ENCODE results near the gene HELZ. TPM values are rescaled to one million over a fixed set of nuclear protein-coding genes. Genes with fewer than 3 reads are reported as not detected.

HELZ gene
- total RNA-seq, 1 donor from 2014 or later: 47.4 TPM

DNA sequence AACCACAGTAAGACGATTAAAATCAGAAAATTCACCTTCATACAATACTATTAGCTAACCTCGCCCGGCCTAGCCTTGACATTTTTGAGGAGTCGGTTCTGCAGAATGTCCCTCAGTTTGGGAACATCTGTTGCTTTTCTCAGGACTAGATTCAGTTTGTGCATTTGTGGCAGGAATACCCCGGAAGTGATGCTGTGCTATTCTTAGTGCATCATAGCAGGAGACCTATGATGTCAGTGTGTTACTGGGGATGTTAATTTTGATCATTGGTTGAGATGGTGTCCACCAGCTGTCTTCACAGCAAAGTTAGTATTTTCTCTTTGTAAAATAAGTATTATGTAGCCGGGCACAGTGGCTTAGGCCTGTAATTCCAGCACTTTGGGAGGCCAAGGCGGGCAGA lies 21.5 kb upstream of the HELZ start:
- Mint-ChIP-seq H3K27me3 (ENCODE audit: unreplicated experiment) (no peaks in the 10 kb centered on the region), H3K9me3 (ENCODE audit: unreplicated experiment) (no peaks in the 10 kb centered on the region), H3K4me1 (ENCODE audit: low read depth, unreplicated experiment) (no peaks in the 10 kb centered on the region), H3K4me3 (ENCODE audit: unreplicated experiment) (no peak overlapping the region), H3K27ac (ENCODE audit: unreplicated experiment) (no peak overlapping the region), H3K36me3 (ENCODE audit: unreplicated experiment) (no peaks in the 10 kb centered on the region)
- TF ChIP-seq, protein P1, sequence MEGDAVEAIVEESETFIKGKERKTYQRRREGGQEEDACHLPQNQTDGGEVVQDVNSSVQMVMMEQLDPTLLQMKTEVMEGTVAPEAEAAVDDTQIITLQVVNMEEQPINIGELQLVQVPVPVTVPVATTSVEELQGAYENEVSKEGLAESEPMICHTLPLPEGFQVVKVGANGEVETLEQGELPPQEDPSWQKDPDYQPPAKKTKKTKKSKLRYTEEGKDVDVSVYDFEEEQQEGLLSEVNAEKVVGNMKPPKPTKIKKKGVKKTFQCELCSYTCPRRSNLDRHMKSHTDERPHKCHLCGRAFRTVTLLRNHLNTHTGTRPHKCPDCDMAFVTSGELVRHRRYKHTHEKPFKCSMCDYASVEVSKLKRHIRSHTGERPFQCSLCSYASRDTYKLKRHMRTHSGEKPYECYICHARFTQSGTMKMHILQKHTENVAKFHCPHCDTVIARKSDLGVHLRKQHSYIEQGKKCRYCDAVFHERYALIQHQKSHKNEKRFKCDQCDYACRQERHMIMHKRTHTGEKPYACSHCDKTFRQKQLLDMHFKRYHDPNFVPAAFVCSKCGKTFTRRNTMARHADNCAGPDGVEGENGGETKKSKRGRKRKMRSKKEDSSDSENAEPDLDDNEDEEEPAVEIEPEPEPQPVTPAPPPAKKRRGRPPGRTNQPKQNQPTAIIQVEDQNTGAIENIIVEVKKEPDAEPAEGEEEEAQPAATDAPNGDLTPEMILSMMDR (IDR thresholded peaks at IDR 0.05; ENCODE audit: partially characterized antibody, unreplicated experiment): no peak
- no peak for DNase-seq

DNA sequence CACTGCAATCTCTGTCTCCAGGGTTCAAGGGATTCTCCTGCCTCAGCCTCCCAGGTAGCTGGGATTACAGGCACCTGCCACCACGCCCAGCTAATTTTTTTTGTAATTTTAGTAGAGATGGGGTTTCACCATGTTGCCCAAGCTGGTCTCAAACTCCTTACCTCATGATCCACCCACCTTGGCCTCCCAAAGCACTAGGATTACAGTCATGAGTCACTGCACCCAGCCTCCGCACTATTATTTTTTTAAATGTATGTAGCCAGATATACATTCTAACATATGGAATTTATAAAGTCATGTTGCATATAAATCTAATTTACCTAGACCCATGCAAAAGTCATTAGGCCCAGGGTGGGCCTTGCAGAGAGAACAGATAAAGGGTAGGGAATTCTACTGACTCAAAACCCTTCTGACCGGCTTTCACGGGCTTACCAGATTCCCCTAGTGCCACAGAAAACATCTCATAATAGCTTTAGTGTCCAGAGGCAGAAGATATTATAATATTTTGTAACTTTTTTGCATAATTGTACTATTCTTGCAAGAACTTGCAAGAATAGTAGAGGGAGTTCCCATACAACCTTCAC lies 20.5 kb upstream of the HELZ start:
- no peak overlapping the region for H3K27ac Mint-ChIP-seq (ENCODE audit: unreplicated experiment)
- no peaks in the 10 kb centered on the region for H3K9me3 Mint-ChIP-seq (ENCODE audit: unreplicated experiment)
- no peaks in the 10 kb centered on the region for H3K36me3 Mint-ChIP-seq (ENCODE audit: unreplicated experiment)
- no peaks in the 10 kb centered on the region for H3K4me1 Mint-ChIP-seq (ENCODE audit: low read depth, unreplicated experiment)
- no peak overlapping the region for H3K4me3 Mint-ChIP-seq (ENCODE audit: unreplicated experiment)
- H3K27me3 Mint-ChIP-seq (ENCODE audit: unreplicated experiment): no peaks in the 10 kb centered on the region
- DNase-seq: no peak
- TF ChIP-seq, protein P1 (IDR thresholded peaks at IDR 0.05; ENCODE audit: partially characterized antibody, unreplicated experiment): no peak

DNA sequence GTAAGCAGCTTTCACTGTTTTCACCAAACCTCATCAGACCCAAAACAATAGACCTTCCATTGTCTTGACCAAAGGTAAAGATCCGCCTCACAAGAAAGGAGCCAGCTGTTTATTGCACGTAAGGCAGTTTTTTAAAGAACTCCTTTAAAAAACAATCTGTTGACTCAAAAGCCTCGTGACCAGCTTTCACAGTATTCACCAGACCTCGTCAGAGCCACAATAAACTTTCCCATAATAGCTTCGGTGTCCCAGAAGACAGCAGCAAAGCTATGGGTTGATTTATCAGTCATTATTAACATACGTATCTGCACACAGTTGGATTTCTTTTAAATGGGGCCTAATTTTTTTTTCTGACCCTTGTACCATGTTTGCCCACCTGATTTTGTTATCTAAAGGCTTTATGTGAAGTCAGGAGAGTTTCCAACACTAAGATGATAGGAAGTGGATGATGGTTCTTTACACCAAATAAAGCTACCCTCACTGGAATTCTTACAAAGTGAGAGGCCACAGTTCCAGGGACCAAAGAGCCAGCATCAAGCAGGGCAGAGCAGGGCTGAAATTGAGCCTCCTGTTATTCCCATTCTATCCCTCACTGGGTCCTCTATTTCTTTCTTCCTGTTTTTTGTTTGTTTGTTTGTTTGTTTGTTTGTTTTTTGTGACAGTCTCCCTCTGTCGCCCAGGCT lies 17.6 kb upstream of the HELZ start:
- H3K9me3 Mint-ChIP-seq (ENCODE audit: unreplicated experiment): no peaks in the 10 kb centered on the region
- H3K27ac Mint-ChIP-seq (ENCODE audit: unreplicated experiment): no peak overlapping the region
- no peak for DNase-seq
- no peaks in the 10 kb centered on the region for H3K27me3 Mint-ChIP-seq (ENCODE audit: unreplicated experiment)
- no peak overlapping the region for H3K4me3 Mint-ChIP-seq (ENCODE audit: unreplicated experiment)
- TF ChIP-seq, protein P1 (IDR thresholded peaks at IDR 0.05; ENCODE audit: partially characterized antibody, unreplicated experiment): no peak
- H3K4me1 Mint-ChIP-seq (ENCODE audit: low read depth, unreplicated experiment): no peaks in the 10 kb centered on the region
- H3K36me3 Mint-ChIP-seq (ENCODE audit: unreplicated experiment): no peaks in the 10 kb centered on the region

DNA sequence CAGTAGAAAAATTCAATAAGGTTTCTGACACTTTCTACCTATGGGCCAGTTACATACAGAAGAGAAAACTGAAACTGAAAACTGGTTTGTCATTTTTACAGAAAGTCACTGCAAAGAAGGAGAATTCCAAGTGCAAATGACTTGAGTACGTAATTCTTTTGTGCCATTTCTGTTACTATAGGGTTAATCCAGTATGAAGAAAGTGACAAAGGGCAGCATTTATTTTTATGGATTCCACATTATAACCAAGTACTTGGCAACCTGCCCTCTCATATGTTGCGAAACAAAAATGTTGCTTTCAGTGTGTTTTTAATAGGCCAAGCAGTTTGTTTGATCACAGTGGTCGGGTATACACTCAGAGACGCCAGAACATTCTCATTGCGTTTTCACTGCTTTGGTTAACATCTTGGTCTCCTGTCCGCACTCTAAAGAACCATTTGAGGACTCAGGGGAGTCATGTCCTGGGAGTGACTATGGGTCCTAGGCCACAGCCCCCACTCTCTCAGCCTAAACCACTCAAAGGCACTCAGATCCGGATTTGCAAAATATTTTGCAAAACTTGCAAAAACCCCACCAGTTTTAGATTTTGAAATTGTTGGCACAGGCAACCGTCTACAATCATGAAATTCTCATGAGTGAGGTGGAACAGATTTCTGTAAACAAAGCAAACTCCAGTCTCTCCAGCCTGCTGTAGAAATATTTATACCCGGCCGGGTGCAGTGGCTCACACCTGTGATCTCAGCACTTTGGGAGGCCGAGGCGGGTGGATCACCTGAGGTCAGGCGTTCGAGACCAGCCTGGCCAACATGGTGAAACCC lies 15.4 kb upstream of the HELZ start:
- Mint-ChIP-seq H3K27ac (ENCODE audit: unreplicated experiment) (no peak overlapping the region), H3K4me1 (ENCODE audit: low read depth, unreplicated experiment) (no peaks in the 10 kb centered on the region), H3K9me3 (ENCODE audit: unreplicated experiment) (no peaks in the 10 kb centered on the region), H3K36me3 (ENCODE audit: unreplicated experiment) (no peaks in the 10 kb centered on the region), H3K4me3 (ENCODE audit: unreplicated experiment) (no peak overlapping the region), H3K27me3 (ENCODE audit: unreplicated experiment) (no peaks in the 10 kb centered on the region)
- no peak for DNase-seq
- TF ChIP-seq, protein P1 (IDR thresholded peaks at IDR 0.05; ENCODE audit: partially characterized antibody, unreplicated experiment): no peak
